ENCODE results near the gene KCNK13.

DNA sequence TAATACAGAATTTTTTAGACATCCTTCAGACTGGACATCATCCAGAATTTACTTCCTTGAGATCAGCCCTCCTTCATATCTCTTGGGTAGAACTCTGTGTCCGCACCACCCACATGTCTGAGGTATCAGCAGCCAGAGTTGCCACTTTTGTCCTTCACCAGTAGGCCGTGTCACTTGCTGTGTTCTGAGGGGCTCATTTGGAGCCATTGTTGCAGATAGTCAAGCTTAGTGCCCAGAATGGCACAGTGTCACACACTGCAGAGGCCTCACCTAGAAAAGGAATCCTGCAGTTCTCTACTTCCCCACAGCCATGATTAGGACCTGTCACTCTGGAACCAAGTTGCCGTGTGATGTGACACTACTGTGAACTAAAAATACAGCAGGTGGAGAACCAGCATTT, 36.9 kb upstream of the KCNK13 start:
- TF ChIP-seq, protein P1, sequence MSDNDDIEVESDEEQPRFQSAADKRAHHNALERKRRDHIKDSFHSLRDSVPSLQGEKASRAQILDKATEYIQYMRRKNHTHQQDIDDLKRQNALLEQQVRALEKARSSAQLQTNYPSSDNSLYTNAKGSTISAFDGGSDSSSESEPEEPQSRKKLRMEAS (IDR thresholded peaks at IDR 0.05) = no peak
- TF ChIP-seq, protein P2, sequence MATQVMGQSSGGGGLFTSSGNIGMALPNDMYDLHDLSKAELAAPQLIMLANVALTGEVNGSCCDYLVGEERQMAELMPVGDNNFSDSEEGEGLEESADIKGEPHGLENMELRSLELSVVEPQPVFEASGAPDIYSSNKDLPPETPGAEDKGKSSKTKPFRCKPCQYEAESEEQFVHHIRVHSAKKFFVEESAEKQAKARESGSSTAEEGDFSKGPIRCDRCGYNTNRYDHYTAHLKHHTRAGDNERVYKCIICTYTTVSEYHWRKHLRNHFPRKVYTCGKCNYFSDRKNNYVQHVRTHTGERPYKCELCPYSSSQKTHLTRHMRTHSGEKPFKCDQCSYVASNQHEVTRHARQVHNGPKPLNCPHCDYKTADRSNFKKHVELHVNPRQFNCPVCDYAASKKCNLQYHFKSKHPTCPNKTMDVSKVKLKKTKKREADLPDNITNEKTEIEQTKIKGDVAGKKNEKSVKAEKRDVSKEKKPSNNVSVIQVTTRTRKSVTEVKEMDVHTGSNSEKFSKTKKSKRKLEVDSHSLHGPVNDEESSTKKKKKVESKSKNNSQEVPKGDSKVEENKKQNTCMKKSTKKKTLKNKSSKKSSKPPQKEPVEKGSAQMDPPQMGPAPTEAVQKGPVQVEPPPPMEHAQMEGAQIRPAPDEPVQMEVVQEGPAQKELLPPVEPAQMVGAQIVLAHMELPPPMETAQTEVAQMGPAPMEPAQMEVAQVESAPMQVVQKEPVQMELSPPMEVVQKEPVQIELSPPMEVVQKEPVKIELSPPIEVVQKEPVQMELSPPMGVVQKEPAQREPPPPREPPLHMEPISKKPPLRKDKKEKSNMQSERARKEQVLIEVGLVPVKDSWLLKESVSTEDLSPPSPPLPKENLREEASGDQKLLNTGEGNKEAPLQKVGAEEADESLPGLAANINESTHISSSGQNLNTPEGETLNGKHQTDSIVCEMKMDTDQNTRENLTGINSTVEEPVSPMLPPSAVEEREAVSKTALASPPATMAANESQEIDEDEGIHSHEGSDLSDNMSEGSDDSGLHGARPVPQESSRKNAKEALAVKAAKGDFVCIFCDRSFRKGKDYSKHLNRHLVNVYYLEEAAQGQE (IDR thresholded peaks at IDR 0.05; ENCODE audit: low read depth) = no peak
- TF ChIP-seq CEBPB (IDR thresholded peaks at IDR 0.05) = no peak
- TF ChIP-seq RAD21 (IDR thresholded peaks at IDR 0.05; ENCODE audit: low read depth) = no peak
- TF ChIP-seq NFIC (IDR thresholded peaks at IDR 0.05) = no peak
- TF ChIP-seq TEAD4 (IDR thresholded peaks at IDR 0.05) = no peak
- no peak for TF ChIP-seq YY1 (IDR thresholded peaks at IDR 0.05; ENCODE audit: low read depth)
- no peak for TF ChIP-seq EP300 (IDR thresholded peaks at IDR 0.05; ENCODE audit: borderline replicate concordance)
- no peak for TF ChIP-seq TCF12 (IDR thresholded peaks at IDR 0.05; ENCODE audit: low read depth)
- no peak for TF ChIP-seq CREB1 (IDR thresholded peaks at IDR 0.05; ENCODE audit: low read depth)
- TF ChIP-seq EGR1 (IDR thresholded peaks at IDR 0.05) = no peak
- TF ChIP-seq, protein P3, sequence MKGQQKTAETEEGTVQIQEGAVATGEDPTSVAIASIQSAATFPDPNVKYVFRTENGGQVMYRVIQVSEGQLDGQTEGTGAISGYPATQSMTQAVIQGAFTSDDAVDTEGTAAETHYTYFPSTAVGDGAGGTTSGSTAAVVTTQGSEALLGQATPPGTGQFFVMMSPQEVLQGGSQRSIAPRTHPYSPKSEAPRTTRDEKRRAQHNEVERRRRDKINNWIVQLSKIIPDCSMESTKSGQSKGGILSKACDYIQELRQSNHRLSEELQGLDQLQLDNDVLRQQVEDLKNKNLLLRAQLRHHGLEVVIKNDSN (IDR thresholded peaks at IDR 0.05) = no peak
- TF ChIP-seq ZBTB7A (IDR thresholded peaks at IDR 0.05; ENCODE audit: low read depth) = no peak
